Right forelimb (tissue), 1 donor: Measurements from ENCODE around the gene CEP295NL.
"Not testable (repeated sequence)": the region's sequence is repeated elsewhere in the genome, so short reads cannot be mapped to it uniquely, and the experiment has no call there.

Source experiments
- DNase-seq: peaks from one replicate; pipeline ENCODE4 v3.0.0-alpha.2; 2018

CEP295NL gene

GRCh38 chr17:78904371-78904770 lies 1.4 kb upstream of the CEP295NL start:
- DNase-seq: no peak

GRCh38 chr17:78902231-78902630 lies 770 bp downstream of the CEP295NL start:
- not testable (repeated sequence) for DNase-seq

- DNase-seq: no peak
Measured at GRCh38 chr17:78901806-78902205, 1.2 kb downstream of the CEP295NL start.

GRCh38 chr17:78900816-78901215 lies 2.2 kb downstream of the CEP295NL start:
- DNase-seq: no peak

GRCh38 chr17:78899361-78900260 lies 3.4 kb downstream of the CEP295NL start:
- DNase-seq: no peak

- no peak for DNase-seq
Measured at GRCh38 chr17:78898947-78899346, 4.1 kb downstream of the CEP295NL start.

GRCh38 chr17:78898075-78898836 lies 4.7 kb downstream of the CEP295NL start:
- DNase-seq: no peak

- DNase-seq: no peak
Measured at GRCh38 chr17:78897664-78898047, 5.3 kb downstream of the CEP295NL start.

- DNase-seq: no peak
Measured at GRCh38 chr17:78896834-78897663, 6.0 kb downstream of the CEP295NL start.

GRCh38 chr17:78896091-78896833 lies 6.7 kb downstream of the CEP295NL start:
- no peak for DNase-seq

GRCh38 chr17:78895322-78895721 lies 7.7 kb downstream of the CEP295NL start:
- no peak for DNase-seq

GRCh38 chr17:78893684-78894083 lies 9.3 kb downstream of the CEP295NL start:
- DNase-seq: no peak

GRCh38 chr17:78892936-78893379 lies 10.0 kb downstream of the CEP295NL start:
- no peak for DNase-seq

GRCh38 chr17:78892520-78892919 lies 10.5 kb downstream of the CEP295NL start:
- no peak for DNase-seq

- DNase-seq: no peak
Measured at GRCh38 chr17:78892062-78892456, 10.9 kb downstream of the CEP295NL start.

- no peak for DNase-seq
Measured at GRCh38 chr17:78891406-78892061, 11.5 kb downstream of the CEP295NL start.

- DNase-seq: no peak
Measured at GRCh38 chr17:78890498-78890897, 12.5 kb downstream of the CEP295NL start.

- not testable (repeated sequence) for DNase-seq
Measured at GRCh38 chr17:78890096-78890495, 12.9 kb downstream of the CEP295NL start.

- DNase-seq: no peak
Measured at GRCh38 chr17:78889531-78889930, 13.5 kb downstream of the CEP295NL start.

GRCh38 chr17:78888941-78889518 lies 14.0 kb downstream of the CEP295NL start:
- no peak for DNase-seq

- no peak for DNase-seq
Measured at GRCh38 chr17:78886954-78887353, 16.0 kb downstream of the CEP295NL start.
